Middle frontal gyrus (tissue), 1 donor: ENCODE data around the gene RNLS.
"Not testable (repeated sequence)": the region's sequence is repeated elsewhere in the genome, so short reads cannot be mapped to it uniquely, and the experiment has no call there.

Source experiments
- DNase-seq: peaks from one replicate; pipeline ENCODE4 v3.0.0-alpha.2; 2015; ENCODE audit warnings: low spot score; ENCODE audit errors: extremely low spot score

The RNLS gene

DNA sequence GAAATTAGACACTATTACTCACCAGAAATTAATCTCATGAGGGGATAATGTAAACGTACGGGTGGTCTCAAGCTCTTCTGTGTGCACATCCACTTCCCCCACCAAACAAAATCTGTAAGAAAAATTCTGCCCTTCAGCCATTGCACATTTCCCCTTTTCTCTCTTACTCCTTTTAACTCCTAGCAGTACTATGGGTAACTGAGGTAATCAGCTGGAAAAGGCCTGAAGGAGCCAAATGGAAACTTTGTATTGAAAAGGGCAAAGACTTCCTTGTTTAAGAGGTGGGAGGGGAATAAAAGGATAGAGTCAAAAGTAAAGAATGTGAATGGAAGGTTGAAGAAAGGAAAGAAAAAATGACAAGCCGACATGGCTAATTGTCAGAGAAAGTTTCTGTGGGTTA lies 273.8 kb downstream of the RNLS start:
- DNase-seq, result no peak

DNA sequence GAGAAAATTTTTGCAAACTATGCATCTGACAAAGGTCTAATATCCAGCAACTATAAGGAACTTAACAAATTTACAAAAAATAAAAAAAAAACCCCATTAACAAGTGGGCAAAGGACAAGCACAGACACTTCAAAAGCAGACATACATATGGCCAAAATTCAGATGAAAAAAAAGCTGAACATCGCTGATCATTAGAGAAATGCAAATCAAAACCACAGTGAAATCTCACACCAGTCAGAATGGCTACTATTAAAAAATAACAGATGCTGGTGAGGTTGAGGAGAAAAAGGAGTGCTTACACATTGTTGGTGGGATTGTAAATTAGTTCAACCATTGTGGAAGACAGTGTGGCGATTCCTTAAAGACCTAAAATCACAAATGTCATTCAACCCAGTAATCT lies 274.8 kb downstream of the RNLS start:
- DNase-seq, result not testable (repeated sequence)

DNA sequence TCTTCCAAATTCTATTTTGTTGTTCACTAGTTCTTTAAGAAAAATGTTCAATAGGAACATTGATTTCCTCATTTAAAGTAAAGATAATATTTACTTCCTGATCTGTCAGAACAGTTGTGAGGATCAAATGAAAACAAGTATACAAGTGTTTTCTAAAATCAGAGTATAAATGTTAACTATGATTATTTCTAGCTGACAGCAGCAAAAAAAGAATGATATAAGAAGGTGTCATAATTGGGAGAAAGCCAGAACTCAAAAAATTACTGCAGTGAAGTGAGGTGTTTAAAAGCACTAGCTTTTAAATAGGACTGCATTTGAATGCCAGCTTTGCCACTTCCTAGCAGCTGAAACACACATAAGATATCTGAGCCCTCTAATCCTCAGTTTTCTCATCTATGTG lies 283.3 kb downstream of the RNLS start:
- no peak for DNase-seq

DNA sequence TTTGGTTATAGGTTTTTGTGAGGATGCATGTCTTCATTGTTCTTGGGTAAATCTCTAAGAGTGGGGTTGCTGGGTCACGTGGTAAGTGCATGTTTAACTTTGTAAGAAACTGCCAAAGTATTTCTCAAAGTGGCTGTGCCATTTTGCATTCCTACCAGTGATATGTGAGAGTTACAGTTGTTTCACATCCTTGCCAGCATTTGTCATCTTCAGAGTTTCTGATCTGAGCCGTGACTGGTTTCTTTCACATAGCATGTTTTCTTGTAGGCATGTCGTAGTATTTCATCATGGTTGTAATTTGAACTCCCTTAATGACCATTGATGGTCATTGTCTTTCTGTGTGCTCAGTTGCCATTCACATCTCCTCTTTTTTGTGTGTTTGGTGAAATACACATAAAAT lies 286.0 kb downstream of the RNLS start:
- no peak for DNase-seq

DNA sequence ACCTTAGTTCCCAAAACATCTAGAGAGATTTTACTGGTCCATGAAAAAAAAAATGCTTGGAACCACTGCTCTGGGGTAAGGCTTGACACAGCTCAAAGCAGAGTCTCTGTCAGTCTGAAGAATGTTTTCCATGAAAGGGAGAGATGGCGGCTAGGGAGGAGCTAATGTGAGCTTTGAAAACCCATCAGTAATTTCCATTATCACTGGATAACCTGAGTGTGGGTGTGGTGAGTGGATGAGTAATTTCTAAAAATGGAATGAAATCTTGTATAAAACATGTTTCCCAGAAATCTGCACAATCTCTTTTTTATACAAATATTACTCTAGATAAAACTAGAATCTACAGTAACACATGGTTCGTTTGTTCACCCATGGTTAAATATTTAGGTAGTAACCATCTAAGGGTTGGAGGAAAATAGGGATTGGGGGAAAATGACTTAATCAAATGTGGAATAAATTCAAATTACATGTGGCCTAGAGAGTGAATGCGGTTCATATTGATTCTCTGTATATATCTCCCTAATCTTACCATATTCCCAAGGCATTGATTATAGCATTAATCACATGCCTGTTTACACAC lies 289.4 kb downstream of the RNLS start:
- DNase-seq, result no peak

DNA sequence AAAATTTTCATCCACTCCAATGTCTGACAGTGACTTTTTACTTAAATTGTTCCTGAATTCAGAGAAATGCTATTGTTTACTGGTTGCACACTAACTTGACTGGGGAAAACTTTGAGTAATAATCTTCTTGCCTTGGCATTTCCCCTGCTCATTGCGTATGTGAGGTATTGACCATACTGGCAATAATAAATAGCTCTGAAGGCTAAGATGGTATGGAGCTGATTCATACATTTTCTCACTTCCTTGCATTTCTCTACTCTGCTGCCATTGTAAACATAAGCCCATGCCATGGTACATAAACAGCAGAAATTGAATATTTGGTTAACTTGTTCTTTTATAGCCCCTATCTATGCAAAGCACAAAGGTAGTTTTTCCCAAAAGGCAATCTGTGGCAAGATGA lies 290.0 kb downstream of the RNLS start:
- DNase-seq, result no peak

DNA sequence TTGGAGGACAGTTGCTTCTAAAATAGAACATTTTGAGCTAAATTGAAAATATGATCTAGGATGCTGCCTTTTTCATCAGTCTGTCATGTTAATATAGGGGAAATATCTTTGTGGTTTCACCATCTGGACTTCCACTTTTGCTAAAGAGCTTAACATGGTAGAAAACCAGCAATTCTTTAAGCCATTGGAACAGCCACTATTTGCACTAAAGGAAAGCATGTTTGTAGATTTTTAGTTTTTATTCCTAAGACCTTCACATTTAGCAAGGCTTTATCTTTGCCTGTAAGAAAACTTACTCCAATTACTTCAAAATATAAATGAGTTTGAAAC lies 291.0 kb downstream of the RNLS start:
- DNase-seq, result no peak

DNA sequence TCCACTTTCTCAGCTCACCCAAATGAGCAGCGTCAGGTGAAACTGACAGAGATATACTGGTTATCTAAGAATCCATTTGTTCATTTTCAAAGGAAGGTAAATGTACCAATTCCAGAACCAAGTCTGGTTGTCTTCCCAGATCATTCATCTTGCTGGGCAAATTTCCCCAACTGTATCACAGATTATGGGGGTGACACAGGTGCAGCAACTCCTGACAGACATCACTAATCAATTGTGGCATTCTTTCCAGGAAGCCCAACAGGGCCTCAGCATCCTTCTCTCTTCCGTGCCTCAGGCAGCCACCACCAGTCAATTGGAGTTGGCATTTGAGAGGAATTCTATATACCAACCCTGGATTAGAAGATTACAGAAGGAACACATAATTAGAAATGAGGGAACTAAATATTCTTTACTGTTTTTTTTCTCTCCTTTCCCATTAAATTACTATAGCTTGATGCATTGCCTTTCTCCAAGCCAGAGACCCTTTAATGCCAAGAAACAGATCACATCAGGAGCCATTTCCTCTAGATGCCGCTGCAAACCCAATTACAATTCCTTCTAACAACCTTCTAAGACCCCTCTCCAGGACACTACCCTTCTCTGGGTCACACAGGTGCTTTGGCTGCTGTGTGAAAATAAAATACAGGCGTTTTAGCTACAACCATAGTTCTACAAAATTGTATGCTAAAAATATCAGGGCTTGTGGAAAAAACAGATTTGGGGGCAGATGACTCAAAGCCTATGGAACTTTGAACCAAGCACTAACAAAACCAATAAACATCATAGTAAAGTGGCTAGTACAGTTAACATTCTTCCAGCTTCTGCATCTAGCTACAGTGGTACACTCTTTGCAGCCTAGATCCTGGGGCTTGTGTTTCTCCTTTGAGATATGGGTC lies 291.6 kb downstream of the RNLS start:
- DNase-seq, result no peak

DNA sequence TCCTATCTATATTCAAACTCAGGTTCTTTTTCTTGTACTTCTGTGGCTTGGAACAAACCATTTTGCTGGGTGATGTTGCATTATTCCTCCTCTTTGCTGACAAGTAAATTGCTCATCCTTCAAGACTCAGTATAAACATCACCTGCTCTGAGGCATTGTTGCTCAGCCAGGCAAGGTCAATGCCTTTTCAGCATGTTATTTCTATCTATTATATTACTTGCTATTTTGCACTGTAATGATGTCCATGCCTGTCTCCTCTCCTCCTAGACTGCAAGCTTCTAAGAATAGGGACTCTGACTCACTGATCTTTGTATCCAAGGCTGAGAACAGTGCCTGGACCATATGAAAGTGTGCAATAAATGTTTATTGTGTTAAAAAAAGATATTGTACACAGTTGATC lies 293.8 kb downstream of the RNLS start:
- DNase-seq, result no peak

DNA sequence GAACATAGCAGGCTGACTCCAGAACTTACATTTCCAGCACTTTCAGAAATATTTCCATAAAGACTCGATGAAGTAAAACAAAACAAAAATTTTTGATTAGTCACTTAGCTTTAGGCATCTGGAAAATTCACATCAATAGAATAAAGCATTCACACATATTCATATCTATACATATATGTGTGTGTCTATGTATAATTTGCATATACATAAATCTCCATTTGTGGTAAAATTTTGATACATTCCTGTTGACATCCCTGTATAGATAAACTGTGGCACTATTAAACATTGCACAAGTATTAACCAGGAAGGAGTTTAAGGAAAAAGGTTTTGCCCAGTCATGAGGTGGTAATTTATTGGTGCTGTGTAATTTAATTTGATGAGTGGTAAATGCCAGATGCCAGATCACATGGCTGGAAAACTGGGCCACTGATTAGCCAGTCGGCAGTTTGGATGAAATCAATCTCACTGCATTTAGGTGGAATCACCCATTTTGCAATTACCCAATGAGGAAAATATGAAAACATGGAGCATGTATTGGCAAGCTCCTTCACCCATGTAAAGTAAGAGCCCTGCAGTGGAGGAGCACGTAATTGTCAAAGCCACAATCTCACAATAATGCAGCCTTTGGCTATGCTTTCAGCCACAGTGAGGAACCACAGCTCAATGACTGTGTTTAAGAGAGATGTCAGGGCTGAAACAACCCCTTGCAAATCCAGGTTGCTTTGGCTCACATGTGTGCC lies 294.6 kb downstream of the RNLS start:
- DNase-seq, result no peak

DNA sequence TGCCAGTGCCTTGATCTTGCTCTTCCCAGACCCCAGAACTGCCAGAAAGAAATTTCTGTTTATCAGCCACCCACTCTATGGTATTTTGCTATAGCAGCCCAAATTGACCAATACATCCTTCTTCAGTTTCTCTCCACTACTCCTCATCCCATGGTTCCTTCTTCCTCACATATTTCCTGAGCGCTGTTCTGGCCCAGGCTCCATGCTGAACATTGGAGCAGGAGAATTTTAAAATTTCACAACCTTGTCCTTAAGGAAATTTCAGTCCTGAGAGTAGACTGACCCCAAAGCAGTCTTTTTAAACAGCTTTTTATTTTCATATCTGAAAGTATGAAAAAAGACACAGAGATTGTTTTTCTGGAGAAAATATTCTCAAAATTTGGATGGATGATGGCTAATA lies 297.1 kb downstream of the RNLS start:
- DNase-seq, result no peak

DNA sequence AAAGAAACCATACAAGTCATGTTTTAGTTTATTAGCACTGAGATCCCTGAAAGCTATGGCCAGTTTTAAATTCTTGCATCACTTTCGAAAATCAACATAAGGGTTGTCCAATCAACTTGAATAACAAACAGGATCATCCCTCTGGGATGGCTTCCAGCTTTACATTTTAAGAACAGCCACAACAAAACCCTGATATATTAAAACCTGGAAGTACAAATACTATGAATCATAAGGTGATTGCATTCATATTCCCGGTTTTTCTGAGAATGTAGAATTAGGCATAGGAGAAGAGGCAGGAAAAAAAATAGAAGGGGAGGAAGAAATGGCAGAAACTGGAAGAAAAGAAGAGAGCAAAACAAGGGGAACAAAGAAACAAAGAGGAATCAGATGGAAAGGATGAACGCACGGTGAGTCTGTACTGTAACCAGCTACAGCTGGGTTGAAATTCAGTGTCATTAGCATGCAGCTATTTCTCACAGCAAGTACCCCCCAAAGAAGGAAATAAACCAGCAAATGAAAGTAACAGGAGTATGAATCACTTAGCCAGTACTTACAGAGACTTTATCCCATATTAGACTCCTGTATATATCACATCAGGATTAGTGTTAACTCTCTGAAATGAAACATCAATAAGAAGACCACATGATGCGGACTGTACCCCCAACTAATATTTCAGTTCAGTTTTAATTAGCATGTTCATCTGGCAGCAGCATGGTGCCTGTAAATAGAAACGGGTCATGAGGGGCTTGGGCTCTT lies 301.3 kb downstream of the RNLS start:
- no peak for DNase-seq

DNA sequence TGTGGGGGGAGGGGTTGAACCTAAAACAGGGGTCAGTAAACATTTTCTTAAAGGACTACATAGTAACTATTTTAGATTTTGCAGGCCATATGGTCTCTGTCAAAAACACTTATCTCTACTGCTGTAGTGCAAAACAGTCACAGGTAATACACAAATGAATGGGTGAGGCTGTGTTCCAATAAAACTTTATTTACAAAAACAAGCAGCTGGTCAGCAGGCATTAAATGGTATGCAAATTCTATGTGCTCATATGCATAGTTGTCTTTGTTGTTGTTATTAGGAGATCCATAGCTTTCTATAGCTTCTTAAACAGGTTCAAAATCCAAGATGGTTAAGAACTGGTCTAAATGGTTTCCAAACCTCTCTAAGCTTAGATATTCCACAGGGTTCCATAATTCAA lies 302.6 kb downstream of the RNLS start:
- DNase-seq, result no peak

DNA sequence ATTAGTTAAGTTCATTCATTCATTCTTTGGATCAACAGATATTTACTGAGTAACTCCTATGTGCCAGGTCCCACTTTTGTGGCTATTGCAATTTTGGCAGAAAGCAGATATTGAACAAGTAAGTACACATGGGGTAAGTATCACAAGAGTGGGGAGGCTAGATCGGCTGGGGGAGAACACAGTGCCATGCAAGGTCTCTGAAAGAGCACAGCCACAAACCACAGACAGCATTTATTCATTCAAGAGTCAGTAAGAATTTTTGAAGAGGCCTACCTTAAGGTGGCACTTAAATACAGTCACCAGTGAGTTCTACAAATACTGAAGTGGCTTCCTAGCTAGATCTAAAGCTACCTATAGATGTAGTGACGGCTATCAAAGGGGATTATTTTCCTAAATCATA lies 304.2 kb downstream of the RNLS start:
- no peak for DNase-seq

DNA sequence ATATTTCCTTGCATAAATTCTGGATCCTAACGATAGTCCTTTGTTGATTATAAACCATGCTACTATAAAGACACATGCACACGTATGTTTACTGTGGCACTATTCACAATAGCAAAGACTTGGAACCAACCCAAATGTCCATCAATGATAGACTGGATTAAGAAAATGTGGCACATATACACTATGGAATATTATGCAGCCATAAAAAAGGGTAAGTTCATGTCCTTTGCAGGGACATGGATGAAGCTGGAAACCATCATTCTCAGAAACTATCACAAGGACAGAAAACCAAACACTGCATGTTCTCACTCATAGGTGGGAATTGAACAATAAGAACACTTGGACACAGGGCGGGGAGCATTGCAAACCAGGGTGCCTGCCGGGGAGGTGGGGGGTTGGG lies 306.2 kb downstream of the RNLS start:
- not testable (repeated sequence) for DNase-seq

DNA sequence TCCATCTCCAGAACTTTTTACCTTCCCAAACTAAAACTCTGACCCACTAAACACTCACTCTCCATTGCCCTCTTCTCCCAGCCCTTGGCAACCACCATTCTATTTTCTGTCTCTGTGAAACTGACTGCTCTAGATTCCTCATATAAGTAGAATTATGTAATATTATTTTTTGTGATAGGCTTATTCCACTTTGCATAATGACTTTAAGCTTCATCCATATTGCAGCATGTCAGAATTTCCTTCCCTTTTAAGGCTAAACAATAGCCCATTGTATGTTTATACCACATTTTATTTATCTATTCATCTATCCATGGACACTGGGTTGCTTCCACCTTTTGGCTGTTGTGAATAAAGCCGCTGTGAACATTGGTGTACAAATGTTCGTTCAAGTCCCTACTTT lies 308.8 kb downstream of the RNLS start:
- no peak for DNase-seq

DNA sequence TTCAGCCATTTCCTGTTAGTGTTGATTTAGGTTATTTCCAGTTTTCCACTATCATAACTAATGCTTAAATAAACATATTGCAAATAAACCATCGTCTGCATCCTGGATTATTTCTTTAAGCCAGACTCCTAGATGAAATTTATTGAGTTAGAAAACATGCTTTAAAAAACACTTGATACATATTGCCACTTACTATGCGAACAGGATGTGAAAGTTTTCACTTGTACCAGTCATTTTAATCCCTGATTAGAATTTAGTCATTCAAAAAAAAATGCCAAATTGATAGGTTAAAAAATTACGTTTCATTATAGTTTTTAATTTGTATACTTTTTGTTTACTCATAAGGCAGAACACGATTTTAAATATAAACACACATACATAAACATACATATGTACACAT lies 309.6 kb downstream of the RNLS start:
- no peak for DNase-seq

DNA sequence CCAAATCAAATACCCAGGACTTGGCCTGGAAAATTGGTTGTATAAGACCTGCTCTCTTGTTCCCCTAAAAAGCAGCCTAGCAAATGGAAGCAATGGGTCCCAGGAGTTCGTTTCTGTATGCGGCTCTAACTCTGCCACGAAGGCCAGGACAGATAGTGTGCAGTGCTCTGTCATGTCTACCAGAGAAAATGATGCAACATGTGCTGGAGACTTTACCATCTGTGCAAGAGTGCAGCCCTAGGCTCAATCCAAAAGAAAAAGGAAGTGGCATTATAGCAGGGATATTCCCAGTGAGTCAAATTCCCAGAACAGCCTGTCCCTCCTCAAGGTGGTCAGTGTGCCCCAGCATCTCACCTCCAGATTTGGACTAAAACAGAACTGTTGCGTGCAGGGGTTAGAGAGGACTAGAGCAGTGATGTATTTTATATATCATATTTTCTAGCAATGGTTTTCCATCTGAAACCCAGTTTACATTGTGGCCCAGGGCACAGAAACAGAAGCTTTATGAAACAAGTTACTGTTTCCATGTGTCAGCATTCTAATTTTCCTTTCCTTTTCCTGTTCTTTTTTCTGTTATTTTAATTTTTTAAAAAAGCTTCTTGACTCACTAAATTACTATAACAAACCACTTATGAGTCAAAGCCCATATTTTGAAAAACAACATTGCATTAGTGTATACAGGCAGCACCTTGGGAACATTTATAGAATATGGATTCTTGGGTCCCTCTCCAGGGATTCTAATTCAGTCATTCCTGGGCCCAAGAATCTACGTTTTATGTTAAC lies 311.2 kb downstream of the RNLS start:
- DNase-seq, result no peak

DNA sequence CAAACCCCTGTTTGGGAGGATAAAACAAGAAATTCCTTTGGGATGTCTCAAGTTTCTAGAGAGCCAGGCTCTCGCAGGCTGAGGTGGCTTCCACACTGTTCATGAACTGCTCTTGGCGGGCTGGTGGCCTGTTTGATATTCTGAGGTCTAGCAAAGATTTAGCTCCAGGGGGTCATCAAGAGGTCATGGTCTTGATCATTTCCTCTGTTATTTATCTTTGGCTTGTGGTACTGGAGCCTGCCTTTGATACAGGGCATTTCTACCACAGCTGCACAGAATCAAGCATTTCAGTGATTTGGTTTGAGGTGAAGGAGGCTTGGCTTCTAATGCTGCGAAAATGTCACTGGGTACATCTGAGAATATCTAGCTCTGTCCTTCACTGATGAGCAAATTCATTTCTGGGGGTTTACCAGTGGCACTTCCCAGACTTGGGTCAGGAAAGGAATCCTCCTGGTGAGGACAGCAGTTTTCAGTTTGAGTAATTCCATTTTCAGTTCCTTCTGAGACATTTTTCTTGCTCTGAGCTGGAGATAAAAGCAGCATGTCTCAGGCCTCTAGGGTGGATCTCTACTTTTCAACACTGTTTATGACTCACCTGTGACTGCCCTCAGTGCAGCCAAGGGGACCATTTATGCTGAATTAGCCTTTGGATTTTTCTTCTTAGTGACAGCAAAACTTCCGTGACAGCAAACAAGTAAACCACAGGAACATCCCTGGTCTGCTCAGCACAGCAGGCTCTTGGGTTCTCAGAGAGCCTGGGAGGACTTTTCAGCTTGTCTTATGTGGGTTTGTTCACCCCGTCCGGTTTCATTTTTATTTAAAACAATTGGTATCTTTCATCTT lies 312.0 kb downstream of the RNLS start:
- no peak for DNase-seq
